ENCODE data around the gene CIDEA.
"Not testable (repeated sequence)": the region's sequence is repeated elsewhere in the genome, so short reads cannot be mapped to it uniquely, and the experiment has no call there.

Gene CIDEA

GRCh38 chr18:12242658-12243260, 11.4 kb upstream of the CIDEA start:
- no peak for DNase-seq

DNA sequence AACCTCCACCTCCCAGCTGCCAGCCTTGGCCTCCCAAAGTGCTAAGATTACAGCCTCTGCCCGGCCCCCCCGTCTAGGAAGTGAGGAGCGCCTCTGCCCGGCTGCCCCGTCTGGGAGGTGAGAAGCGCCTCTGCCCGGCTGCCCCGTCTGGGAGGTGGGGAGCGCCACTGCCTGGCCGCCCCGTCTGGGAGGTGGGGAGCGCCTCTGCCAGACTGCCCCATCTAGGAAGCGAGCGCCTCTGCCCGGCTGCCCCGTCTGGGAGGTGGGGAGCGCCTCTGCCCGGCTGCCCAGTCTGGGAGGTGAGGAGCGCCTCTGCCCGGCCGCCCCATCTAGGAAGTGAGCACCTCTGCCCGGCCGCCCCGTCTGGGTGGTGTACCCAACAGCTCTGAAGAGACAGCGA, 10.9 kb upstream of the CIDEA start:
- DNase-seq, result not testable (repeated sequence)

- no peak for DNase-seq
Measured at GRCh38 chr18:12245793-12246135, 8.4 kb upstream of the CIDEA start.

- no peak for DNase-seq
Measured at GRCh38 chr18:12246849-12247808, 7.0 kb upstream of the CIDEA start.

GRCh38 chr18:12247946-12248345, 6.2 kb upstream of the CIDEA start:
- DNase-seq, result no peak

- DNase-seq, result no peak
Measured at GRCh38 chr18:12248926-12249720, 5.0 kb upstream of the CIDEA start.

DNA sequence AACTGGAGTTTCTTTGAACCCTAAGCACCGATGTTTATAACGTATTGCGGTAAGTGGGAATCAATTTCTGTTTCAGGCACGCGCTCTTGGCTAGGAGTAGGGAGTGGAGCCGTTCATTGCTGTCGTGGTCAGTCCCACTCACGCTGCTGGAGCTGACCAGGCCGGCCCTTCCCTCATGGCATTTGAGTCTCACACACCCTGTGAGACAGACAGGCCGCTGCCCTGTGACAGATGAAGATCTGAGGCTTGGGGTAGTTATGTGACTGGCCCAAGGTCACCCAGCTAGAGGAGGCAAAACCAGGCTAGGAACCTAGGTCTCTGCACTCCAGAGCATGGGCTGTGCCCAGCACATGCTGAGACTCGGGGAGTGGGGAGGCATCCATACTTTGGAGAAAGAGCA, 2.9 kb upstream of the CIDEA start:
- DNase-seq, result no peak

DNA sequence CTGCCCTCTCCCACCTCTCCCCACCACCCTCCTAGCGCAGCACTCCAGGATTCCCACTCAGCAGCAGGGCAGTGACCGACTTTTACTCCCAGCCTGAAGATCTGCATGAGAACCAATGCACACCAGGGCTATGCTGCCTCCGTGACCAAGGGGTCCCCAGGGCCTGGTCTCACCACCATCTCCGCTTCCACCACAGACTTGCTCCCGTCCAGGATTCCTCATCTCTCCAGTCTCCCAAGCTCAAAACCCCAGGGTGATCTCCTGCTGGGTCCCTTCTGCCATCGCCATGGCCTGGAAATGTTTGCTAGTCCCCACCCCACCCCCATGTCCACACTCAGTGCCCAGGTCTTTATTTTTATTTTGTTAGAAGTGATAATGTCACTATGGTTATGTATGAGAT, 2.1 kb upstream of the CIDEA start:
- no peak for DNase-seq

DNA sequence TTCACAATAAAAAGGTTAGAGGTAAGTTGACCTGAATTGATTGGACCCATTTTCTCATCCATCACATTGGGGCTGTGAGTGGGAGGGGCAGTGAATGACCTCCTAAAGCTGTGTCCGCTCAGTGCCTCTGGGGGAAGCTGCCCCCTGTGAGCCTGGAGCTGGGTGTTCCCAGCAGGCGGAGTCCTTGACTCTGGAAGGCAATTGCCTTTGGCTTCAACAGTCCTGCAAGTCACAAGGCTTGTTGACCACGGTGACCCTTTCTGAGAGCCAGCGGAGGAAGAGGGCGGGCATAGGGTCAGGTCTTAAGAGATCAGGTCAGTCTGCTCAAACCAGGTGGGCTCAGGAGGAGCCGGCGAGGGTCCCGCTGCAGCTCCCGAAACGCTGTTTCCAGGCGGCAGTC, 1.1 kb upstream of the CIDEA start:
- DNase-seq, result no peak

DNA sequence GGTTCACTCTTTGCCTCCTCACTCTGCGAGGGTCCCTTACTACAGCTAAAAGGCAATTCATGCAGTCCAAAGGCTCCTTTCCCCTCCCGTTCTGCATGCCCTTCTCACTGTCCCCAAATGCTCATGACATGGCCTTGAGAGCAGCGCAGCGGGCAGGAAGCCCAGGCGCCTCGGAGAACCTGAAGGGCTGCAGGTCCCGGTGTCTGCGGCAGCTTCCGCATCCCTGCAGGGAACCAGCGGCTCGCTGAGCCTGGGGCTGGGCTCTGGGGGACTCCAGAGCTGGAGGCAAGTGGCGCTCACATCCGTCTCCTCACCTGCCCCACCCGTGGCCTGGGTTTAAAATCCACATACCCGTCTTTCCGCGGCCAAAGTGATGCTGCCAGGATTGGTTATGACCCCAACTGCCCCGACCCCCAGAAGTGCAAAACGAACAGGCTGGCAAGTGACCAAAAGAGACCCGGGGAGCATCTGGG, 462 bp upstream of the CIDEA start:
- DNase-seq, result no peak

DNA sequence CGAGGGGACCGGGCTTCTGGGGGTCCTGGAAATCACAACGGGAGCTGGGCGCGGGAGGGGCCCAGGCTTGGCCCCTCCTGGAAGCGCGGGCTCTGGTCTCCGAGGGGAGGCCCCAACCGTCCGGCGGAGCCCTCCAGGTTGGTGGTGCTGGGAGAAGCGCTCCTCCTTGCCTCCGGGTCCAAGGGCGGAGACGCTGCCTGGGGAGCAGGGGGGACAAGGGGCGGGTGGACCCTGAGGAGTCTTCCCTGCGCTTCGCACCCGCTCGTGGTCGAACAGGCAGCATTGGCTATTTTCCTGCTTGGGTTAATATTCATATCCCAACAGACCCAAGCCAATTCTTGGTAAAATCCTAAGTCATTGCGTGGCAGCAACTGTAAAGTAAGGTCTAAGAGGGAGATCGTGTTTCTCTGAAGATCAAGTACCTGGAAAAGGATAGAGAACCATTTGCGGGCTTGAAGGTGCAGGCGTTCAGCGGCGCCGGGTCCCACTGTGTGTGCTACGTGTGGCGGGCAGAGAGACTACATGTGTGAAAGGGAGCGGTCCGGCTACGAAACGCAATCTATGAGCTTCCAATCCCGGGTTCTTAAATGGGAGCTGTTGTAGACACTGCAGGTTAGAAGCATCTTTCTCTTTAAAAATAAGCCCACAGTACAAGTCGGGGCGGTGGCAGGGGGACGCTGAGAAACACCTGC, 805 bp downstream of the CIDEA start:
- no peak for DNase-seq

DNA sequence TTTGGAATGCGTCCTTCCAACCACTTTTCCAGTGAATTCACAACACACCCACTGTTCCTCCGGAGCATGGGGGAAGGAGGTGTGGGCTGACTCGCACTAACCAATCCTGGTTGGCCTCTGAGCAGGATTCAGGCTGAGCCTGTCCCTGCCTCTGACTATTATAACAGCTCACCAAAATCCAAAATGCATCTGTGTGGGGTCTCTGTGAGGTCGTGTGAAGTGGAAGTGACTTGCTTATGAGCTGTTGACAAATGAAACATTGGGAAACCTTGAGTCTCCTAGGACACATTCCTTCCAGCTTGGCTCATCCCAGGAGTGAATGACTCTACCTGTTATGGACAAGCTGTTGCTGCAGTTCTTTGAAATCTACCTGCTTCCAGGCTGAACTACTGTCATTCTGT, 1.5 kb downstream of the CIDEA start:
- DNase-seq, result no peak

DNA sequence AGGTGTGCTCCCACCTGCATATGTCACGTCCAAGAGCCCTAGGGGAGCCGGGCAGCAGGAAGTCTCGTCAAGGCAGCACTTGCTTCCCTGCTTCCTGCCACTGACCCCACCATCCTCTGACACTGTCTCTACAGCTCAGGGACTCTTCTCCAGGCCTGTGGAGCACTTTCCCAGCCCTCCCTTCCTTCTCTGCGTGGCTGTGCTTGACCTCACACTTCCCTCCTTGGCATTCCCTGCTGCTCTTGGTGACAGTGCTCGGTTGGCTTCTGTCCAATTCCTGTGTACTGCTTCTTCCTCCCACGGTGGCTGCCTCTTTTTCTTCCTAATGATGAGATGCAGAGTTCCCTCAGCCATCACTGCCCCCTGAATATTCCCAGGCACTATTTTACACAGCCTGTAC, 2.8 kb downstream of the CIDEA start:
- no peak for DNase-seq

- no peak for DNase-seq
Measured at GRCh38 chr18:12257996-12258718, 4.0 kb downstream of the CIDEA start.

GRCh38 chr18:12258719-12259705, 4.9 kb downstream of the CIDEA start:
- DNase-seq, result no peak

- no peak for DNase-seq
Measured at GRCh38 chr18:12262748-12263147, 8.6 kb downstream of the CIDEA start.

DNA sequence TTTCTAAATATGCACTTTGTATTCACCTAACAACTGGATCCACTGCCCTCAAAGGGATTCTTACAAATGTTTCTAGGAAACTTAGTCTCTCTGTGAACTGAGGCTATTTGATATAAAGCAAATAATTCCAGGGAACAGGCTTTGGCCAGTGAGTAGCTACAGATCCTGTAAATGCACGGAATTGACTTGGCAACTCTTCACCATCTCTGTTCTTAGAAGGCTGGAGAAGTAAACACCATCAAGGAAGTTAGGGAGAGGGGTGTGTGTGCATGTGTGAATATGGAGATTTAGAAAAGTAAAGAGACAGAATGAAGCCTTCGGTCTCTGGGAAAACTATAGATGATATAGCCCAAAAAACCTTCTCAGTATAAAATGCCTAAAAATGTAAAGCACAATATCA, 10.7 kb downstream of the CIDEA start:
- DNase-seq, result no peak

DNA sequence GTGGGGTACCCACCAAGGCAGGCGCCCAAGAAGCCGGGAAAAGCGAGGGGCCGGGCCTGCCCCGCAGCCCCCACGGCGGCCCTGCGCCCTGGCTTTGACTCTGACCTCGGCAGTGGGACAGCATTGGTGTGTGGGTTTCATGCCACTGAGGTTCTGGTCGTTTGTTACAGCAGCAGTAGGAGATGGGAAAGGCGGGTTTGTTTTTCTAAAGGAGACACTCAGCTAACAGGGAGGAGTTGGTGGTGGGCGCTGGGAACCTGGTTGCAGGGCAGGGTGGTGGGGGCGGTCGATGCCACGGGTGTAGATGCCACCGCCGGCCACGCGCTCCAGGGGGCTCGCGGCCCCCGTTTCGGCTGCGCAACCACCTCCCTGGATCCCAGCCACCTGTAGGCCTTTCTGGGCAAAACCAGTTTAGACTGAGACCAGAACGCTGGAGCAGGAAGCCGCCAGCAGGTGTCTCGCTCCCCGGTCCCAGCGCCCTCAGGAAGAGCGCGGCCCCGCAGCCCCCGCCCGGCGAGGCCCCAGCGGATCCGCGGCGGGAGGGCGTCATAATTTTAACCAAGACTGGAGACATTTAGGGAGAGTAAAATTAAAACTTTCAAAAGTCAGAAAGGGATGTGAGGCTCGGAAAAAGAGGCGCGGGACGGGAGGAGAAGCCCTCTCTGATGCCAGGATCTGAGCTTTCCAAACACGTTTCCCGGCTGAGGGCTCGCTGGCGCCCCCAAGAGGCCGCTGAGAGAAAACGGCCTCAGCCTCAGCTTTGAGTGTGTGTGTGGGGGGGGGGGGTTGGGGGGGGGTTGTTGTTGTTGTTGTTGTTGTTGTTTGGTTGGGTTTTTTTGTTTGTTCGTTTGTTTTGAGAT, 17.4 kb downstream of the CIDEA start:
- peak; percentile 81 for DNase-seq

GRCh38 chr18:12274793-12275192, 20.6 kb downstream of the CIDEA start:
- no peak for DNase-seq
